ENCODE data around the gene CUEDC1. TPM values are rescaled to one million over a fixed set of nuclear protein-coding genes. Genes with fewer than 3 reads are reported as not detected.

The CUEDC1 gene
- total RNA-seq, 3 donors from 2014 or later, result 0.41 to 0.63 (median 0.58) TPM

DNA sequence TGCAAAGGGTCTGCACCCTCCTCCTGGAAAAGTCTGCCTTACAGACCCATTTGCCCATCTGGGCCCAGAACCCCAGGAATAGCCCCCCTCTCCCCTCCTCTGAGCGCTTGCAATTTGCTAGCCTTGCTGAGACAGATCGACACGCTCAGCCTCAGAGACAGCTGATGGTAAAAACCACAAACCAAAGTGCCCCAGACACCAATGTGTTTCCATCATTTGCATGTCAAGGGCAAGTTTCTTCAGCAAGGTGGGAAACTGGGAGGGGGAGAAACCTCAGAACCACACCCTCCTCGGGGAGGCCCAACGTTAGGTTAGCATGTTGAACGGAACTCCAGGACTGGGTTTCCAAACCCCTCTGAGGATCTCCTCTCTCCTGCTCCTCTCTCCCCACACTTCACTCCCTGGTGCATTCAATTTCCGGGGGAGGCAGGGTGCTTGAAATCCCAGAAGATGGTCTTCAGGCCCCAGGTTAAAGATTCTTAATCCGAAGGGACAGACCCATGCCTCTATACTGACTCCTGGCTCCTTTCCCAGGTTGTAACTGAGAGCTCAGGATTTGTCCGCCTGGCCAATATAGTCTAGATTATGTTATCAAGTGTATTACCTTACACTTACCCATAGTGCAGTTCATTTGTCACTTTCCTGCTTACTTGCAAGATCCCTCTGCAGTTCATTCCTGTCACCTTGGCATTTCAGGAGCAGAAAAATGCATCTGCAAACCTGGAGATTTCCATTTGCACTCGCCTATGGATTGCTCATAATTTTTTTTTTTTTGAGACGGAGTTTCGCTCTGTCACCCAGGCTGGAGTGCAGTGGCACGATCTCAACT lies 1.3 kb upstream of the CUEDC1 start:
- peak; percentile 16 for DNase-seq
- Mint-ChIP-seq H3K9me3 (no peaks in the 10 kb centered on the region), H3K36me3 (ENCODE audit: insufficient read depth) (no peaks in the 10 kb centered on the region), H3K27me3 (ENCODE audit: low read depth) (peaks cover 37% of the 10 kb centered on the region), H3K4me1 (ENCODE audit: low read depth) (peaks cover 21% of the 10 kb centered on the region), H3K4me3 (peak overlapping the region; percentile 71)
- ATAC-seq, result peak; percentile 29 to 49

- Mint-ChIP-seq H3K4me3 (peak overlapping the region; percentile 73), H3K27me3 (ENCODE audit: low read depth) (peaks cover 31% of the 10 kb centered on the region), H3K9me3 (no peaks in the 10 kb centered on the region), H3K36me3 (ENCODE audit: insufficient read depth) (no peaks in the 10 kb centered on the region), H3K4me1 (ENCODE audit: low read depth) (peaks cover 33% of the 10 kb centered on the region)
- ATAC-seq, result peak; percentile 33 to 51
- no peak for DNase-seq
Measured at GRCh38 chr17:57954397-57955182, 622 bp downstream of the CUEDC1 start.

GRCh38 chr17:57953705-57954396 lies 1.4 kb downstream of the CUEDC1 start:
- Mint-ChIP-seq H3K9me3 (no peaks in the 10 kb centered on the region), H3K27me3 (ENCODE audit: low read depth) (peaks cover 24% of the 10 kb centered on the region), H3K4me3 (peak overlapping the region; percentile 73), H3K4me1 (ENCODE audit: low read depth) (peaks cover 38% of the 10 kb centered on the region), H3K36me3 (ENCODE audit: insufficient read depth) (no peaks in the 10 kb centered on the region)
- DNase-seq (no peak), ATAC-seq (no peak)

DNA sequence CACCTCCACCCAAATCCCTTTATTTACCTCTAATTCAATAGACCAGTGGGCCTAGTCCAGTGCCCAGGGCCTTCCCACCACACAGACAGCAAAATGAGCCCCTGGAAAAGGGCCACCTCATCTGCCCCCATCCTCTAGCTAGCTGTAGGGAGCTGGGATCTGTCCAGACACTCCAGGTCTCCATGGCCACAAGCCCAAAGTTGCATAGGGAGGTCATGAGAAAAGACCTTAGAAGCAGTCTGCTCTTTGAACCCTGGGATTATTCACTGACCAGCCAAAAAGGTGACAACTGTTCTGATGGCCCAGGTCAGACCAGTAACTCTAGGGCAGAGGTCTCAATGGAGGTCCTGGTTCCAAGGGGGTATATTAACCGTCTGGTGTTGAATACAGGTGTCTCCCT lies 2.0 kb downstream of the CUEDC1 start:
- H3K4me3 Mint-ChIP-seq, result no peak overlapping the region
- ATAC-seq (no peak), DNase-seq (no peak)
- H3K36me3 Mint-ChIP-seq (ENCODE audit: insufficient read depth), result no peaks in the 10 kb centered on the region
- H3K27me3 Mint-ChIP-seq (ENCODE audit: low read depth), result peaks cover 24% of the 10 kb centered on the region
- H3K4me1 Mint-ChIP-seq (ENCODE audit: low read depth), result peaks cover 45% of the 10 kb centered on the region
- no peaks in the 10 kb centered on the region for H3K9me3 Mint-ChIP-seq

- H3K9me3 Mint-ChIP-seq, result no peaks in the 10 kb centered on the region
- no peak overlapping the region for H3K4me3 Mint-ChIP-seq
- peaks cover 50% of the 10 kb centered on the region for H3K4me1 Mint-ChIP-seq (ENCODE audit: low read depth)
- H3K27me3 Mint-ChIP-seq (ENCODE audit: low read depth), result peaks cover 8% of the 10 kb centered on the region
- DNase-seq, result no peak
- H3K36me3 Mint-ChIP-seq (ENCODE audit: insufficient read depth), result no peaks in the 10 kb centered on the region
- ATAC-seq, result no peak
Measured at GRCh38 chr17:57949649-57950048, 5.6 kb downstream of the CUEDC1 start.

DNA sequence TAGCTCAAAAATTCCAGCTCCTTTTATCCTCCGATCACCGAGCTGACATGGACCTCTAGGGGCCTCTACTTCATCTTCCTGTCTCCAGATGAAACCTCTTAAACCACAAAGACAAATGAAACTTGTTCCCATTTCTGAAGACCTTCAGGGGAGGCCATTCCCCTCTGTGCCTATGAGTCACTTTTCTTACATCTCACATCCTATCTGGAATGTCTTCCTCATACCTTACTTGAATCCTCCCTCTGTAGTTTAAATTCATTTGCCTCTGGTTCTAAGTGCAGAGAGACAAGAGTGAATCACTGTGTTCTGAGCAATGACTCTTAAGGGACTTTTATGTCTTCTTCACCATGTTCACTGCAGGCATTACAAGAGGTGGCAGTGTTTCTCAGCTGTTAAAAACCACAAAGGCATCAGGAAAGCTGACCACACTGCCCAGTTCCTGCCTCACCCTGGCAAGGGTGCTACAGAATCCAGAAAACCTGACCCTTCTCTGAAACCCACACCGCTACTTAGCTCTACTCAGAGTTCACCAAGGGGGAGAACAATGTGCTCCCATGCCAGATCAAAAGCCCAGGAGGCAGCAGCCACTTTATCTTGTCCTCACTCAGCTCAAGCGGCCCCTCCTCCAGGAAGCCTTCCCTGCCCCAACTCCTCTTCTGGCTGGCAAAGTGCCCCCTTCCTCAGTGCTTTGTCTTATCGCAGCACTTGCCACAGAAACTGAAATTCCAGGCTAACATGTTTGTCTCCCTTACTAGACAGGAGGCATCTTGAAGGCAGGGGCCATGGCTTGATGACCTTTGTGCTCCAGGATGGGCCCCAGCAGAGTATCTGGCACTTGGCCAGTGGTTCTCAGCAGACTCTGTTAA lies 6.4 kb downstream of the CUEDC1 start:
- Mint-ChIP-seq H3K4me1 (ENCODE audit: low read depth) (peaks cover 47% of the 10 kb centered on the region), H3K27me3 (ENCODE audit: low read depth) (peaks cover 3% of the 10 kb centered on the region), H3K36me3 (ENCODE audit: insufficient read depth) (no peaks in the 10 kb centered on the region), H3K4me3 (no peak overlapping the region), H3K9me3 (no peaks in the 10 kb centered on the region)
- ATAC-seq, result peak; percentile 67 to 68
- DNase-seq, result no peak

GRCh38 chr17:57948169-57948554 lies 7.0 kb downstream of the CUEDC1 start:
- ATAC-seq (no peak), DNase-seq (no peak)
- no peak overlapping the region for H3K4me3 Mint-ChIP-seq
- no peaks in the 10 kb centered on the region for H3K36me3 Mint-ChIP-seq (ENCODE audit: insufficient read depth)
- H3K9me3 Mint-ChIP-seq, result no peaks in the 10 kb centered on the region
- peaks cover 47% of the 10 kb centered on the region for H3K4me1 Mint-ChIP-seq (ENCODE audit: low read depth)
- H3K27me3 Mint-ChIP-seq (ENCODE audit: low read depth), result peaks cover 3% of the 10 kb centered on the region

DNA sequence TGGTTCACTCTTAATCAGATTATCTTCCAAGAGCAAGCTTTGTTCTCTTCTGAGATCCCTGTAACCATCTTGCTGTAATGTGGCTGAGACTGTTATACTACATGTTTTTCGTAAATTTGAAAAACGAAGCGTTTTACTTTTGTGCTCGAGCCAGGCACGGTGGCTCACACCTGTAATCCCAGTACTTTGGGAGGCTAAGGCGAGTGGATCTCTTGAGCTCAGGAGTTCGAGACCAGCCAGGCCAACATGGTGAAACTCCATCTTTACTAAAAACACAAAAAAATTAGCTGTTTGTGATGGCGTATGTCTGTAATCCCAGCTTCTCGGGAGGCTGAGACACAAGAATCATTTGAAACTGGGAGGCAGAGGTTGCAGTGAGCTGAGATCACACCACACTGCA lies 7.8 kb downstream of the CUEDC1 start:
- H3K4me3 Mint-ChIP-seq, result peak overlapping the region; percentile 77
- peaks cover 41% of the 10 kb centered on the region for H3K4me1 Mint-ChIP-seq (ENCODE audit: low read depth)
- no peaks in the 10 kb centered on the region for H3K9me3 Mint-ChIP-seq
- no peaks in the 10 kb centered on the region for H3K36me3 Mint-ChIP-seq (ENCODE audit: insufficient read depth)
- DNase-seq (no peak), ATAC-seq (no peak)
- H3K27me3 Mint-ChIP-seq (ENCODE audit: low read depth), result peaks cover 3% of the 10 kb centered on the region

GRCh38 chr17:57946798-57947358 lies 8.3 kb downstream of the CUEDC1 start:
- Mint-ChIP-seq H3K36me3 (ENCODE audit: insufficient read depth) (no peaks in the 10 kb centered on the region), H3K27me3 (ENCODE audit: low read depth) (peaks cover 3% of the 10 kb centered on the region), H3K9me3 (no peaks in the 10 kb centered on the region), H3K4me1 (ENCODE audit: low read depth) (peaks cover 41% of the 10 kb centered on the region), H3K4me3 (peak overlapping the region; percentile 77)
- DNase-seq (no peak), ATAC-seq (peak; percentile 60 to 66)

DNA sequence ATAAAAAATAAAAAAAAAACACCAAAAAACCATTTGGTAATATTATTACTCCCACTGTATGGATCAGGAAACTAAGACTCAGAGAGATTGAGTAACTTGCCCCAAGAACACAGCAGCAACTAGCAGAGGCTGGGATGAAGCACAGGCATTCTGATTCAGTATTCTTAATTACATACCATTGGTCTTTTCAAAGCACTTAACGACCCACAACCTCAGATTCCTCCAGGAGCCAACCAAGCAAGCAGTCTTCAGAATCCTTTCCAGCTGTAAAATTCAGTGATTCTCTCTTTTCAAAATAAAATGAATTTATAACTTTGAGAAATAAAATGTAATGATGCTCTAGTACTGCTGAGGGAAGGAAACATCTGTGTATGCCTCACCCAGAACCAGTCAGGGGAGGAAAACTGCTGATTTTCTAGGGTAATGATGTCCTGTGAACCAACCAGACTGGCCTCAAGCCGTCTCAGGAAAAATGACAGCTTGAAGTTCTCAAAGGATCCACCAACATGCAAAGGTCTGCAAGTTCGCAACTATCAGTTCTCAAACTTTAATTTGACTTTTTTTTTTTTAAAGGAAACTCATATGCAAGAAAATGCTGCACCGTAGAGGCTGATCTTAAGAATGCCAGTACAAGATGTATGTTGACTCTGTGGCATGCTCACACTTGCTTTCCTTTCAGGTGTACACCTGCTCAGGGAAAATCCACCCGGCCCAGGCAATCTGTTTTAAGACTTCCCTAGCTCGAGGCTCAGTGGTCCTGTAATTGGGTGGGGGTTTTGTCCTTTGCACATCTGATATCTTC lies 9.0 kb downstream of the CUEDC1 start:
- no peak for DNase-seq
- H3K27me3 Mint-ChIP-seq (ENCODE audit: low read depth), result peaks cover 5% of the 10 kb centered on the region
- H3K4me3 Mint-ChIP-seq, result peak overlapping the region; percentile 77
- H3K4me1 Mint-ChIP-seq (ENCODE audit: low read depth), result peaks cover 42% of the 10 kb centered on the region
- no peaks in the 10 kb centered on the region for H3K9me3 Mint-ChIP-seq
- ATAC-seq, result peak in 1 of 2 donors; percentile 31
- no peaks in the 10 kb centered on the region for H3K36me3 Mint-ChIP-seq (ENCODE audit: insufficient read depth)

DNA sequence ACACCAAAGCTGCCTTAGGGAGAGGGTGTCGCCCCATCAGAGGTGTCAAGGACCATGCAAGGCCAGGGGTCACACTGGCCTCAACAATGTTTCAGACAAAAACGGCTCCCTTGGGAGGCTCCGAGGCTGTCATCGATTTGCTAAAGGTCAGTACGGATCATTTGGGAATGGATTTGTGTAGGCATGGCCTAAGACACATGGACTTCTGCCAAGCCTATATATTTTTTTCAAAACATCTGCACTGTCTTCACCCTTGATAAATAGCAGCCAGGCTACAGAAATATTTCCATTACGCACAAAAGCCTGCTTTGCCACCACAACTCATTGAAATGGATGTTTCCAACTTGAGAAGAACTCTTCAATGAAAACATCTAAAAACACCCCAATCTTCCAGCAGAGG lies 10.3 kb downstream of the CUEDC1 start:
- Mint-ChIP-seq H3K4me1 (ENCODE audit: low read depth) (peaks cover 44% of the 10 kb centered on the region), H3K36me3 (ENCODE audit: insufficient read depth) (no peaks in the 10 kb centered on the region), H3K27me3 (ENCODE audit: low read depth) (peaks cover 5% of the 10 kb centered on the region), H3K9me3 (no peaks in the 10 kb centered on the region), H3K4me3 (no peak overlapping the region)
- ATAC-seq (no peak), DNase-seq (no peak)

DNA sequence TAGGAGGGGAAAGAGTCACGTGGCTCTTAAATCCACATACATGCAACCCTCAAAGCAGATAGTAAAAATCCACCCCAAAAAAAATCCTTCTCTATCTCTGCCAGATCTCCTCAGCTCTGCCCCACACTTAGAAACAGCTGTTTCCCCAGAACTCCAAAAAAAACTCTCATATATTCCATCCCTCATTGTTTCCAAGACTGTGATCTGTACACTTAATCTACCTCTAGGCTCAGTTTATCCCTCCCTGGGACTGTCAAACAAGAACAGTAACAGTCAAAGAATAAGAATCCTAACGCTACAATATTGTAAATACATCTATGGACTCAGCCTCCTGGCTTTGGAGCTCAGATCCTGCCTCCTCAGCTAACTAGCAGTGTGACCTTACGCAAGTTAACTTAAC lies 11.6 kb downstream of the CUEDC1 start:
- Mint-ChIP-seq H3K4me1 (ENCODE audit: low read depth) (peaks cover 37% of the 10 kb centered on the region), H3K27me3 (ENCODE audit: low read depth) (peaks cover 6% of the 10 kb centered on the region), H3K9me3 (no peaks in the 10 kb centered on the region), H3K4me3 (no peak overlapping the region), H3K36me3 (ENCODE audit: insufficient read depth) (no peaks in the 10 kb centered on the region)
- ATAC-seq (no peak), DNase-seq (no peak)

DNA sequence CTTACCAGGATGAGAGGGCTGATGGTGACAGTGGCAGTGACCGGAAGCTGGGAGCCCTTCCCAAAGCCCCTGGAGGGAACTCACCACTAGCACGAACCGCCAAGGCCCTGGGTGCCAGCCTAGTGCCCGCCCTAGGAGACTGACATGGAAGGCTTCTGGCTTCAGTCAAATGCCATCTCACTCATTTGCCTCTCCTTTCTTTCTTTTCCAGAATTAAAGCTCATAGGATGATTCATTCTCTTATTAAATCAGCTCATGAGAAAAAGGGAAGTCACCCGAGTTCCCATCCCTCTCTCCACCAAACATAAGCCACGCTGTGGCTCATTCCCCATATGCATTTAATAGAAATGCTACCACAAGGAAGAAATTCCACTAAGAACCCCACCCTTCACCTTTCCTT lies 12.1 kb downstream of the CUEDC1 start:
- H3K4me1 Mint-ChIP-seq (ENCODE audit: low read depth), result peaks cover 32% of the 10 kb centered on the region
- ATAC-seq (no peak), DNase-seq (no peak)
- H3K4me3 Mint-ChIP-seq, result no peak overlapping the region
- peaks cover 8% of the 10 kb centered on the region for H3K27me3 Mint-ChIP-seq (ENCODE audit: low read depth)
- no peaks in the 10 kb centered on the region for H3K36me3 Mint-ChIP-seq (ENCODE audit: insufficient read depth)
- H3K9me3 Mint-ChIP-seq, result no peaks in the 10 kb centered on the region
